NCI-H69 (cell line): ENCODE results near the gene USP4.

ENCODE experiments used
- DNase-seq: peaks from one replicate; lab custom pipeline; 2025; lab: John Stamatoyannopoulos, UW

The USP4 gene

DNA sequence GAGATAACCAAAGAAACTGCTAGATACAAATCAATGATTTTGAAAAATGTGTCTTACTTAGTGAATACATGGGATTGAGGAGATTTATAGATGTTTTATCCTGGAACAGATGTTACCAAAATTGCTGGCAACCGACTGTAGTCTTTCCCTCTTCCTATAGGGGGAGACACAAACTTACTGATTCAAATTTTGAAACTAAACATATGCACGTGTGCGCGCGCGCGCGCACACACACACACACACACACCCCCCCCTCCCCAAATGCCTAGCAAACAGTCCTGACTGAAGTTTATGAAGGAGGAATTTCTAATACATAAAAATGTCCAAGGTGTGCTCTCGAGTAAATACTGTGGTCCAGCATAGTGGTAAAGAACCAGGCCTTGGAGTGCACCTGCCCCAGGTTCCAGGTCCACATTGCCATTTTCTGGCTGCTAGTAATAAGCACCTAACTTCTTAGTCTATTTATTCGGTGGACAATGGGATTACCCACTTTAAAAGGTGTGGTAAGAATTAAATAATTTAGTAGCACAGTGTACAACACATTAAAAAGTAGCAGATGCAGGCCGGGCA, 44.3 kb downstream of the USP4 start:
- peak; percentile 39 for DNase-seq

GRCh38 chr3:49294343-49294742, 45.5 kb downstream of the USP4 start:
- no peak for DNase-seq

- no peak for DNase-seq
Measured at GRCh38 chr3:49283997-49284396, 55.9 kb downstream of the USP4 start.

GRCh38 chr3:49279376-49279775, 60.5 kb downstream of the USP4 start:
- DNase-seq = no peak

GRCh38 chr3:49278548-49278947, 61.3 kb downstream of the USP4 start:
- no peak for DNase-seq

DNA sequence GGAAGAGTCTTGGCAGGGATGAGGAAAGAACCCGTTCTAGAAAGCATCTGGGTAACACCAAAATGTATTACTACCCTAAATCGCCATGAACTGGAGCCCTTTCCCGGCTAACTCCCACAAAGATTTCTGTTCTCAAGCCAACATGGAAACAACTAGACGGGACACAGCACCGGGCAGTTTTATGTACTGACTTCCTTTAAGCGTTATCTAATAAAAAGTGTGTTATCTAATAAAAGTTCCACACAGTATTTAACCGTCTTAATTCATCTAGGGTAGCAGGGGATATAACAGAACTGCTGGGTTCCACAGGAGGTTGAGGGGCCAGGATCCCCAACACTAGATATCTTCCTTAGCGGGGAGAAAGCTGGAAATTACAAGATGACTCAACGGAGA, 62.5 kb downstream of the USP4 start:
- no peak for DNase-seq

DNA sequence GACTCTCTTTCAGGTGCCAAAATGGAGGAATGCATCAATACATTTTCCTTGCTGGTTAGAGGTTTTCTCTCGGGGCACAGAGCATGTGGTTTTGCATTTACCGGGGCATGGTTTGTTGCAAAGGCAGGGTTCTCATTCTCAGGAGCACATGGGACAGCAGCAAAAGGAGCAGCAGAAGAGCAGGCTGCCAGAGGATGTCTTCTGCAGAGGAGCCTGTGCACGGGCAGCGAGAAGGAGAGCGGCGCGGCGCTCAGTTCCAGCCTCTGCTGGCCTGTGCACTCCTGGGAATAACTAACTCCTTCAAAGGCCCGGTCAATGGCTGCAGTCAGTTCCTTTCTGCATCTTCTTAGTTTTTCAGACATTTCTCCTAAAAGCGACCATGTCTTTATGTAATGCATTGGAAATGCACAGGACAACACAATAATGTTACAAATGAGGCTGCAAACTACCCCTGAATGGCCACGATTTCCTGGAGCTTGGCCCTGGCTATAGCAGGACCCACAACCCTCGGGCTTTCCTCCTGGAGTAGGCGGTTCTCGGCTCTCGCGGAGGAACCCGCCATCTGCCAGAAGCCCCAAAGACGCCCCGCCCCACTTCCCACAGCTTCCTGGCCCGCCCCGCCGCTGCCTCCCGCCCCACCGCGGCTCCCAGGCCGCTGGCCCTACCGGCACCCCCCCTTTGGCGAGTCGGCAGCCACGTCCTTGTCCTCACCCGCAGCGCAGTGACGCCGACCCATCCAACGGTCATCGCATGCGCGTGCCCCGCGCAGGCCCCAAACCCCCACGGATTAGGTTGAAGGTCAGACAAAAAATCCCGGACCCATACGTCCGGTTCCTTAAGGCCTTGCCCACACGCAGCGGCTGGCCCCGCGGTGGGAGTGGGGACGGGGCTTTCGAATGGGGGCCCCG, 63.1 kb downstream of the USP4 start, which contains the start of gene C3orf62:
TSS of gene C3orf62 (minus strand) at position 758 of the 908 bp plus-strand sequence. CDS start at position 398, 360 bp downstream.
- DNase-seq = peak; percentile 88

DNA sequence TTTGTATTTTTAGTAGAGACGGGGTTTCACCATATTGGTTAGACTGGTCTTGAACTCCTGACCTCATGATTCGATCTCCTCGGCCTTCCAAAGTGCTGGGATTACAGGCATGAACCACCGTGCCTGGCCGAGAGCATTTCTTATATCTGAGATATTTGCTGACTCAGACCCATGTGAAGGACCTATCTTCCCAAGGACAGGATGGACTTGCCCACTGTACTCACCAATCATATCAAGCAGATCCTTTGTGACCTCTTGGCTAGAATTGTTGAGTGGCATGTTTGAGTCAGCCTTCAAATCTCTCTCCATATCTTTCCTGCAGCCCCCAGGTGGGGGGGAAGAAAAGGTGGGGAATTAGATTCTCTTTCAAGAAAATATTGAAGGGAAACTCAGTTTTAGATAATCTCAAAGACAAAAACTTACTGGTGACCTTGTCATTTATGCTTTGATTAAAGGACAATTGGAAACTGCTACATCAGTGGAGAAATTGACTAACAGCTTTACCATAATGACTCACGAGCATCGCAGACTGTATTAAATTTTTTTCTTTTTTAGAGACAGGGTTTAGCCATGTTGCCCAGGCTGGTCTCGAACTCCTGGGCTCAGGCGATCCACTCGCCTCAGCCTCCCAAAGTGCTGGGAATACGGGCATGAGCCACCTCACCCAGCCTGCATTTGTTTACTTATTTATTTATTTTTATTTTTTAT, 65.9 kb downstream of the USP4 start:
- DNase-seq = no peak

GRCh38 chr3:49271047-49271446, 68.8 kb downstream of the USP4 start:
- no peak for DNase-seq

DNA sequence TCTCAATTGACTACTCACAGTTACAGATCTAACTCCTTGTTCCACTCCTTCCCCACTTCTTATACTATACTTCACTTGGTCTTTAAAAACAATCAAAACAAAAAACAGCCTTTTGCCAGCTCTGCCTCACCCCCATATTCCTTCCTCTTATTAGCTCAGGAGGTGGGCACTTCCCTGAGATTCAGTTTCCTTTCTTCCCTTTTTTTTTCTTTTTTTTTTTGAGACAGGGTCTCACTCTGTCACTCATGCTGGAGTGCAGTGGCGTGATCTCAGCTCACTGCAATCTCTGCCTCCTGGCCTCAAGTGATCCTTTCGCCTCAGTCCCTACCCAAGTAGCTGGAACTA, 69.7 kb downstream of the USP4 start:
- DNase-seq = no peak

DNA sequence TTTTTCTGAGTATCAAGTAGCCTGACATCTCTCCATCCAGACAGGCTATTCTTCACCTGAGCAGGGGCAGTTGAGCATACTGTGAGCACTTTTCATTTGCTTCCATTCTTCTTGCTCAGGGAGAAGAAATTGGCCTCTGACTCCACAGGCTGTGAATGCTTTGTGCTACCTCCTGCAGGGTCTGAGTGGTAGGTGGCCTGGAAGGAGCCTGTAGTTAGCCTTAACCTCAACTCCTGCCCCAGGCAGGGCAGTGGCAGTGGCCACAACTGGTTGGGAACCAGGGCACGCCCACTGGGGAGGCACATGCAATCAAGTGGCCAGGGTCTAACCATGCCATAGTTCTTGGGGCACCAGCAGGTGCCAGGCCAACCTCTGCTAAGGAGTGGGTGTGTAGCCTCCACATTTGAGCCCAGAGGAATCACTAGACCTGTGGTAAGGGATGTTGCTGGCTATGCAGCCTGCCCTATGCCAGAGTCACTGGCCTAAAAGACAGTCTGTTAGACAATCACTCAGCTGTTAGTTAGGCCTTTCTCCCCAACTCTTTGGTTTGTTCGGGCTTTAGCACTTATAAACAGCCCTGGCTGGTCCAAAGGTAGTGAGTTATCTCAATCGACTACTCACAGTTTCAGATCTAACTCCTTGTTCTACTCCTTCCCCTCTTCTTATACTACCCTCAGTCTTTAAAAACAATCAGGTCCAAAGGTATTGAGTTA, 70.3 kb downstream of the USP4 start:
- DNase-seq = no peak

GRCh38 chr3:49266410-49267095, 73.3 kb downstream of the USP4 start:
- no peak for DNase-seq

DNA sequence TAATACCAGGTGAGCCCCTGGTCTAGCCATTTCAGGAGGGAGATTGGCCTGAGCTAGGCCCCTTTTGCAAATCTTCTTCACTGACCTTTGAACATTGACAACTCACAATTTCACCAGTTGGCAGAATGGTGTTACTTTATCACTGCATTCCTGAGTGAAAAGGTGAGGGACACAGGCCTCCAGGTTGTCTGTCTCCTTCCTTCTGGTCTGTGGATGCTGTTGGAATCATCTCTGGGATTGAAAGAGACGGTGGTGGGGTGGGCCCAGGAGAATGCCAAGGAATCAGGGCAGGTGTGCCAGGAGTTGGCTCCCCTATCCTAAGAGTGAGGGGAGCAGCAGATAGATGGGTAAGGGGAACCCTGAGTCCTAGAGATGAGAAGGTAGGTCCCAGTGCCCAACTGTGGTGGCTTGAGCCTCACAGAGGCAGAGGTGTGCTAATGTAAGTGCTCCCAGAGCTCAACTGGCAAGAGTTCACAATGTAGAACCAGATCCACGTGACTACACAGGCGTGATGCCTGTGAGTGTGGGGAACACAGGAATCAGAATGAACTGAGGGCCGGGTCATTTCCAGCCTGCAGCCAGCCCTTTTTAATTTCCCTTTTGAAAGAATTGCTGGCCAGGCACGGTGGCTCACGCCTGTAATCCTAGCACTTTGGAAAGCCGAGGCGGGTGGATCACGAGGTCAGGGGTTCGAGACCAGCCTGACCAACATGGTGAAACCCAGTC, 74.0 kb downstream of the USP4 start:
- DNase-seq = no peak

DNA sequence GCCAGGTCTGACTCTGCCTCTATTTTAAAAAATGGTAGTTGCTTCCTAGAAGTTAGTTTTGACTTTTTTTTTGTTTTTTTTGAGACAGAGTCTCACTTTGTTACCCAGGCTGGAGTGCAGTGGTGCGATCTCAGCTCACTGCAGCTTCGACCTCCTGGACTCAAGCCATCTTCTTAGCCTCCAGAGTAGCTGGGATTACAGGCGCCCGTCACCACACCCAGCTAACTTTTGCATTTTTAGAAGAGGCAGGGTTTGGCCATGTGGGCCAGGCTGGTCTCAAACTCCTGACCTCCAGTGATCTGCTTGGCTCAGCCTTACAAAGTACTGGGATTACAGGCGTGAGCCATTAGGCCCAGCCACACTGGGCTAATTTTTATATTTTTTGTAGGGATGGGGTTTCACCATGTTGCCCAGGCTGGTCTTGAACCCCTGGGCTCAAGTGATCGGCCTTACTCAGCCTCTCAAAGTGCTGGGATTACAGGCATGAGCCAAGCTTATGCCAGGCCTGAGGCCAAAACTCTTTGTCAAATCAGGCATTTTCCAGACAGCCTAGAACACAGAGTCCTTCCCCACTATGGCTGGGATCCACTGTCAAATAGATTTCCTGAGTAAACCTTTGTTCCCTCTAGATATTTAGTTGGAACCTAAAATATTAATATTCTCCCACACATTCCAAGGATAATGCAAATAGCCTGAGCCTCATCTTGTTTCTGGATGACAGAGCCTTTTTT, 76.5 kb downstream of the USP4 start:
- no peak for DNase-seq

GRCh38 chr3:49260806-49261324, 79.0 kb downstream of the USP4 start:
- no peak for DNase-seq

DNA sequence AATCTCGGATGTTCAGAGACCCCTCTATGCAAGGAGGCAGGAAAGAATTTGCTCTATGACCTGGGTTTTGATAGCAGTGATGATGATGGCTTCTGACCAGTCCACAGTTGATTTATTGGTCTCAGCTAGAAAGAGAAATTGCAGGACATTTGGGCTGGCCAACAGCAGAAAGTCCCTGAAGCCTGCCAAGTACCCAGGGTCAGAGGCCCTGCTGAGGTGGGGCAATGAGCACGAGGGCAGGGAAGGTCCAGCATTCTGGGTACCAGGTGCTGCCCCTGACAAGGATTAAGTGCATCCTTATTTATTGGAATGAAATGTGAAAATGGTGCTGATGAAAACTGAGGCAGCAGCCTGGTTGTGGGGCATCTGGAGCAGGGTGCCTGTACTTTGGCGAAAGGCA, 82.7 kb downstream of the USP4 start:
- no peak for DNase-seq

- no peak for DNase-seq
Measured at GRCh38 chr3:49255718-49256511, 83.9 kb downstream of the USP4 start.

- DNase-seq = no peak
Measured at GRCh38 chr3:49255112-49255511, 84.7 kb downstream of the USP4 start.

GRCh38 chr3:49253512-49253911, 86.3 kb downstream of the USP4 start:
- no peak for DNase-seq
